SU-DHL-6 (cell line): ENCODE measurements around the gene MAP3K21.

Experiments
- CTCF ChIP-seq: fragments of 200-600 bp; sonication (generic); IDR thresholded peaks from one replicate; pipeline ENCODE4 v1.5.1; 2017; ENCODE audit warnings: antibody characterized with exemption, mild to moderate bottlenecking, low read length, moderate library complexity; ENCODE audit not compliant: insufficient read depth, poor library complexity, severe bottlenecking
- EZH2phosphoT487 ChIP-seq: fragments of 200-600 bp; sonication (generic), shearing (Covaris generic); conservative IDR thresholded peaks from 2 replicates; pipeline ENCODE4 v1.6.1; 2018; ENCODE audit warnings: mild to moderate bottlenecking, antibody characterized with exemption, low read length, moderate library complexity, mixed read lengths

- TF ChIP-seq CTCF (no peak), EZH2phosphoT487 (no peak)
Observed at GRCh38 chr1:233349137-233349536, 21.6 kb downstream of the MAP3K21 start.
